Neural progenitor cell (in vitro differentiated cells): ENCODE results near the gene PLCD4. TPM values are rescaled to one million over a fixed set of nuclear protein-coding genes. Genes with fewer than 3 reads are reported as not detected.

Experiments used
- DNase-seq: peaks from one replicate; pipeline ENCODE4 v3.0.0-alpha.2; 2016; ENCODE audit warnings: low spot score
- H2AFZ ChIP-seq: fragments of 200-600 bp; sonication (generic); replicated peaks from 2 replicates; pipeline ENCODE4 v1.6.1; 2016; ENCODE audit warnings: antibody characterized with exemption
- H3F3A ChIP-seq: fragments of 200-600 bp; sonication (generic); 2 replicates; pipeline ENCODE4 v1.6.1; 2016; ENCODE audit warnings: antibody characterized with exemption, low read depth
- H3K27ac ChIP-seq: fragments of 200-600 bp; sonication (generic); 2 replicates; pipeline ENCODE4 v1.5.1; 2016; ENCODE audit warnings: mild to moderate bottlenecking
- H3K27me3 ChIP-seq: fragments of 200-600 bp; sonication (generic); 2 replicates; pipeline ENCODE4 v1.6.1; 2016; ENCODE audit warnings: mild to moderate bottlenecking, moderate library complexity
- H3K36me3 ChIP-seq: fragments of 200-600 bp; sonication (generic); 2 replicates; pipeline ENCODE4 v1.5.1; 2016
- H3K4me1 ChIP-seq: fragments of 200-600 bp; sonication (generic); 2 replicates; pipeline ENCODE4 v1.6.1; 2016; ENCODE audit warnings: mixed run types
- H3K4me2 ChIP-seq: fragments of 200-600 bp; sonication (generic); 2 replicates; pipeline ENCODE4 v1.6.1; 2016
- H3K4me3 ChIP-seq: fragments of 200-600 bp; sonication (generic); 2 replicates; pipeline ENCODE4 v1.5.1; 2016
- H3K79me2 ChIP-seq: fragments of 200-600 bp; sonication (generic); 2 replicates; pipeline ENCODE4 v1.6.1; 2016; ENCODE audit warnings: low read depth
- H3K9ac ChIP-seq: fragments of 200-600 bp; sonication (generic); 2 replicates; pipeline ENCODE4 v1.6.1; 2016
- H3K9me3 ChIP-seq: fragments of 200-600 bp; sonication (generic); 2 replicates; pipeline ENCODE4 v1.5.1; 2016; ENCODE audit warnings: low read depth
- H4K20me1 ChIP-seq: fragments of 200-600 bp; sonication (generic); 2 replicates; pipeline ENCODE4 v1.6.1; 2016; ENCODE audit warnings: low read depth
- H3K27ac Mint-ChIP-seq: 3 replicates; pipeline ENCODE4 v1.8.0; 2021; ENCODE audit warnings: mixed read lengths
- H3K27me3 Mint-ChIP-seq: 2 replicates; pipeline ENCODE4 v1.8.0; 2022; ENCODE audit warnings: low read depth, mild to moderate bottlenecking, inconsistent platforms, moderate library complexity, mixed read lengths; ENCODE audit not compliant: insufficient read depth
- H3K36me3 Mint-ChIP-seq: 3 replicates; pipeline ENCODE4 v1.8.0; 2021; ENCODE audit warnings: mixed read lengths
- H3K4me1 Mint-ChIP-seq: 3 replicates; pipeline ENCODE4 v1.8.0; 2021; ENCODE audit warnings: mixed read lengths
- H3K4me3 Mint-ChIP-seq: 3 replicates; pipeline ENCODE4 v1.8.0; 2021; ENCODE audit warnings: mild to moderate bottlenecking, moderate library complexity, mixed read lengths
- H3K9me3 Mint-ChIP-seq: 3 replicates; pipeline ENCODE4 v1.8.0; 2020; ENCODE audit warnings: mixed read lengths
- EZH2 ChIP-seq: fragments of 200-600 bp; sonication (generic); IDR thresholded peaks from 2 replicates; pipeline ENCODE4 v1.6.1; 2017; ENCODE audit warnings: antibody characterized with exemption, mild to moderate bottlenecking, moderate library complexity
- EZH2phosphoT487 ChIP-seq: fragments of 200-600 bp; sonication (generic); IDR thresholded peaks from 2 replicates; pipeline ENCODE4 v1.6.1; 2017; ENCODE audit warnings: antibody characterized with exemption
- total RNA-seq: library from RNA; depleted of rRNA; stranded (reverse); fragments of >200 nt; gene quantifications from 2 replicates; pipeline ENCODE4 v1.2.3, GENCODE V29; 2015; ENCODE audit warnings: low replicate concordance
- TF ChIP-seq, protein P1 (sequence below): fragments of 200-600 bp; sonication (generic); IDR thresholded peaks from 2 replicates; pipeline ENCODE4 v1.5.1; 2017; ENCODE audit warnings: antibody characterized with exemption, mild to moderate bottlenecking

PLCD4 gene
- total RNA-seq, 1 donor from 2014 or later = 1.1 TPM

DNA sequence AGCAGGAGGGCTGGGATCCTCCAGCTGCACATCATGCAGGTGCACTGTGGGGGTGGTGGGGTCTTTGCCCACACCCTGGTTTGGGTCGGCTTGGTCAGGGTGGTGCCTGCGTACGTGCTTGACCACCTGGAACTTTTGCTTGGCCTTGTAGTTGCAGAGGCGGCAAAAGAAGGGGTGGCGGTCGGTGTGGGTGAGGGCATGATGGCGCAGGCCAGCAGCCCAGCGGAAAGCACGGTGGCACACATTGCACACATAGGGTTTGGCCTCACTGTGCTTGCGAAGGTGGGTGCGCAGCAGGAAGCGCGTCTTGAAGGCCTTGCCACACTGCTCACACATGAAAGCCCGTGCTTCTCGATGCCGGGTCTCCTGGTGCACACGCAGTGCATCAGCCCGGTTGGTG, 30.7 kb downstream of the PLCD4 start:
- Histone ChIP-seq H3K36me3 (no peaks in the 10 kb centered on the region), H3K27me3 (no peaks in the 10 kb centered on the region), H3K9me3 (no peaks in the 10 kb centered on the region), H4K20me1 (no peaks in the 10 kb centered on the region), H3K9ac (no peak overlapping the region), H3K27ac (no peak overlapping the region), H2AFZ (no peak overlapping the region), H3K79me2 (no peaks in the 10 kb centered on the region), H3K4me3 (no peak overlapping the region), H3F3A (no peaks in the 10 kb centered on the region), H3K4me2 (no peak overlapping the region), H3K4me1 (no peaks in the 10 kb centered on the region)
- no peak for TF ChIP-seq EZH2phosphoT487
- TF ChIP-seq EZH2 = no peak
- TF ChIP-seq, protein P1, sequence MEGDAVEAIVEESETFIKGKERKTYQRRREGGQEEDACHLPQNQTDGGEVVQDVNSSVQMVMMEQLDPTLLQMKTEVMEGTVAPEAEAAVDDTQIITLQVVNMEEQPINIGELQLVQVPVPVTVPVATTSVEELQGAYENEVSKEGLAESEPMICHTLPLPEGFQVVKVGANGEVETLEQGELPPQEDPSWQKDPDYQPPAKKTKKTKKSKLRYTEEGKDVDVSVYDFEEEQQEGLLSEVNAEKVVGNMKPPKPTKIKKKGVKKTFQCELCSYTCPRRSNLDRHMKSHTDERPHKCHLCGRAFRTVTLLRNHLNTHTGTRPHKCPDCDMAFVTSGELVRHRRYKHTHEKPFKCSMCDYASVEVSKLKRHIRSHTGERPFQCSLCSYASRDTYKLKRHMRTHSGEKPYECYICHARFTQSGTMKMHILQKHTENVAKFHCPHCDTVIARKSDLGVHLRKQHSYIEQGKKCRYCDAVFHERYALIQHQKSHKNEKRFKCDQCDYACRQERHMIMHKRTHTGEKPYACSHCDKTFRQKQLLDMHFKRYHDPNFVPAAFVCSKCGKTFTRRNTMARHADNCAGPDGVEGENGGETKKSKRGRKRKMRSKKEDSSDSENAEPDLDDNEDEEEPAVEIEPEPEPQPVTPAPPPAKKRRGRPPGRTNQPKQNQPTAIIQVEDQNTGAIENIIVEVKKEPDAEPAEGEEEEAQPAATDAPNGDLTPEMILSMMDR = no peak
- Mint-ChIP-seq H3K9me3 (no peaks in the 10 kb centered on the region), H3K4me1 (no peaks in the 10 kb centered on the region), H3K27ac (no peak overlapping the region), H3K4me3 (no peak overlapping the region), H3K27me3 (peaks cover 2% of the 10 kb centered on the region), H3K36me3 (peaks cover 18% of the 10 kb centered on the region)
- no peak for DNase-seq

DNA sequence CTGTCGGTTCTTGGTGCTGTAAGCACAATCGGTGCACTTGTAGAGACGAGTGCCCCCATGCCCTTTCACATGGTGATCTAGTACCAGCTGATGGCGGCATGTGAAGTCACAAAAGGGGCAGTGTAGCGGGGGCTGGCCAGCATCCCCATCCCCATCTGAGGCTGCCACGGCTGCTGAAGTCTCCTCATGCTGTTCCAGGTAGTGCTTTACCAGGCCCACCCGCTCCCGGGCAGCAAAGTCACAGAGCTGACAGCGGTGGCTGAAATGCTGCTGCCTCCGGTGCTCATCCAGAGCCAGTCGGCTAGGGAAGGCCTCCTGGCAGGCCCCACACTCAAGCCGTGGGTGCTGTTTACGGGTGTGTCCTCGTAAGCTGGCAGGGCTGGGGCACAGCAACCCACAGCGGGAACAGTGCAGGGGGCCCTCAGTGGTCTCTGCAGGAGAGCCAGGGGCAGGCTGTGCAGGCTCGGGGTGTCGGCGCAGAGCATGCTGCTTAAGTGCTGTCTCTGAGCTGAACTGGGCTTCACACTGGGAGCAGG, 34.5 kb downstream of the PLCD4 start:
- no peak overlapping the region for H3K9ac ChIP-seq
- H3K36me3 ChIP-seq = no peaks in the 10 kb centered on the region
- no peak overlapping the region for H3K27ac ChIP-seq
- no peaks in the 10 kb centered on the region for H3K79me2 ChIP-seq
- no peaks in the 10 kb centered on the region for H3K9me3 Mint-ChIP-seq
- H3K36me3 Mint-ChIP-seq = peaks cover 23% of the 10 kb centered on the region
- no peak overlapping the region for H3K4me3 Mint-ChIP-seq
- no peaks in the 10 kb centered on the region for H3K4me1 Mint-ChIP-seq
- H3K27me3 ChIP-seq = no peaks in the 10 kb centered on the region
- H3K4me1 ChIP-seq = no peaks in the 10 kb centered on the region
- H3K4me2 ChIP-seq = no peak overlapping the region
- H3K27me3 Mint-ChIP-seq = peaks cover 2% of the 10 kb centered on the region
- H3K4me3 ChIP-seq = no peak overlapping the region
- no peaks in the 10 kb centered on the region for H3K9me3 ChIP-seq
- DNase-seq = no peak
- no peak overlapping the region for H3K27ac Mint-ChIP-seq
- no peaks in the 10 kb centered on the region for H3F3A ChIP-seq
- H4K20me1 ChIP-seq = no peaks in the 10 kb centered on the region
- H2AFZ ChIP-seq = no peak overlapping the region
- TF ChIP-seq, protein P1 = no peak

GRCh38 chr2:218642786-218643185, 35.1 kb downstream of the PLCD4 start:
- Histone ChIP-seq H3K36me3 (no peaks in the 10 kb centered on the region), H3K27ac (no peak overlapping the region), H3K4me1 (no peaks in the 10 kb centered on the region), H3K4me3 (no peak overlapping the region), H3K27me3 (no peaks in the 10 kb centered on the region), H3F3A (peaks cover 2% of the 10 kb centered on the region), H4K20me1 (peaks cover 4% of the 10 kb centered on the region), H3K79me2 (no peaks in the 10 kb centered on the region), H3K9ac (no peak overlapping the region), H3K4me2 (no peak overlapping the region), H2AFZ (no peak overlapping the region), H3K9me3 (no peaks in the 10 kb centered on the region)
- Mint-ChIP-seq H3K4me1 (no peaks in the 10 kb centered on the region), H3K27me3 (peaks cover 2% of the 10 kb centered on the region), H3K36me3 (peaks cover 22% of the 10 kb centered on the region), H3K27ac (no peak overlapping the region), H3K4me3 (no peak overlapping the region), H3K9me3 (no peaks in the 10 kb centered on the region)
- TF ChIP-seq EZH2phosphoT487 (no peak), EZH2 (no peak)
- TF ChIP-seq, protein P1 = no peak
- no peak for DNase-seq
